WTC11 (cell line): ENCODE results near the gene TMEM205. TPM values are rescaled to one million over a fixed set of nuclear protein-coding genes. Genes with fewer than 3 reads are reported as not detected.
A peak's percentile ranks its signal among the peaks of the same experiment; 100 is the strongest.

Experiments
- ATAC-seq: fragments of 200-7000 bp; cut with Tn5 transposase; 2 replicates; pipeline ENCODE4 v1.10.0; 2021; ENCODE audit warnings: mild to moderate bottlenecking, moderate library complexity
- CTCF ChIA-PET: fragments of 300-600 bp; sonication (Branson Sonifier 250); formaldehyde crosslinking; loops from one replicate; lab custom pipeline; 2021; ENCODE audit warnings: antibody characterized with exemption; lab: Charles Lee
- POLR2A ChIA-PET: fragments of 350-600 bp; sonication (Branson Sonifier 250); formaldehyde crosslinking; loops from one replicate; lab custom pipeline; 2021; ENCODE audit warnings: antibody characterized with exemption; lab: Charles Lee
- DNase-seq: peaks from one replicate; pipeline ENCODE4 v3.0.0; 2021; ENCODE audit warnings: low spot score
- H3K27ac Mint-ChIP-seq: 2 replicates; pipeline ENCODE4 v1.8.0; 2021; ENCODE audit warnings: mixed read lengths
- H3K27me3 Mint-ChIP-seq: 2 replicates; pipeline ENCODE4 v1.8.0; 2021; ENCODE audit warnings: low read depth, mild to moderate bottlenecking, moderate library complexity, mixed read lengths
- H3K36me3 Mint-ChIP-seq: 2 replicates; pipeline ENCODE4 v1.8.0; 2021; ENCODE audit warnings: mixed read lengths
- H3K4me1 Mint-ChIP-seq: 2 replicates; pipeline ENCODE4 v1.8.0; 2022; ENCODE audit warnings: mixed read lengths
- H3K4me3 Mint-ChIP-seq: 2 replicates; pipeline ENCODE4 v1.8.0; 2021; ENCODE audit warnings: mild to moderate bottlenecking, moderate library complexity, mixed read lengths
- H3K9me3 Mint-ChIP-seq: 2 replicates; pipeline ENCODE4 v1.8.0; 2021; ENCODE audit warnings: mixed read lengths
- ESRRA ChIP-seq: sonication (generic); formaldehyde crosslinking; IDR thresholded peaks from 2 replicates; pipeline ENCODE4 v1.8.1; 2022; ENCODE audit warnings: mild to moderate bottlenecking, missing genetic modification reagents, borderline replicate concordance
- FOXJ3 ChIP-seq: sonication (generic); formaldehyde crosslinking; IDR thresholded peaks from 2 replicates; pipeline ENCODE4 v1.9.0; 2021; ENCODE audit warnings: missing genetic modification reagents, mild to moderate bottlenecking, borderline replicate concordance
- GABPB1 ChIP-seq: sonication (generic); formaldehyde crosslinking; IDR thresholded peaks from 2 replicates; pipeline ENCODE4 v1.8.1; 2023; ENCODE audit warnings: mild to moderate bottlenecking, missing genetic modification reagents
- GRHL2 ChIP-seq: fragments of 250-450 bp; sonication (Bioruptor Pico); IDR thresholded peaks from 2 replicates; pipeline ENCODE4 v1.8.0; 2022; ENCODE audit warnings: mild to moderate bottlenecking, moderate library complexity; ENCODE audit not compliant: insufficient replicate concordance, severe bottlenecking
- MXD4 ChIP-seq: fragments of 250-450 bp; sonication (Bioruptor Pico); IDR thresholded peaks from 2 replicates; pipeline ENCODE4 v1.8.0; 2021; ENCODE audit warnings: mild to moderate bottlenecking, moderate library complexity, borderline replicate concordance
- MYBL2 ChIP-seq: sonication (generic); formaldehyde crosslinking; IDR thresholded peaks from 2 replicates; pipeline ENCODE4 v1.8.1; 2023; ENCODE audit warnings: mild to moderate bottlenecking, moderate library complexity, missing genetic modification reagents
- PRRX2 ChIP-seq: fragments of 250-450 bp; sonication (Bioruptor Pico); IDR thresholded peaks from 2 replicates; pipeline ENCODE4 v1.8.0; 2021; ENCODE audit warnings: mild to moderate bottlenecking
- SOX15 ChIP-seq: fragments of 250-450 bp; sonication (Bioruptor Pico); IDR thresholded peaks from 2 replicates; pipeline ENCODE4 v1.9.0; 2021; ENCODE audit warnings: mild to moderate bottlenecking
- TEAD1 ChIP-seq: sonication (generic); formaldehyde crosslinking; IDR thresholded peaks from 2 replicates; pipeline ENCODE4 v1.8.0; 2022; ENCODE audit warnings: mild to moderate bottlenecking, missing genetic modification reagents
- ZNF121 ChIP-seq: sonication (generic); formaldehyde crosslinking; IDR thresholded peaks from 2 replicates; pipeline ENCODE4 v1.8.0; 2023; ENCODE audit warnings: missing genetic modification reagents
- ZNF138 ChIP-seq: sonication (generic); formaldehyde crosslinking; conservative IDR thresholded peaks from 2 replicates; pipeline ENCODE4 v1.8.1; 2022; ENCODE audit warnings: mild to moderate bottlenecking, moderate library complexity, missing genetic modification reagents
- ZNF396 ChIP-seq: fragments of 250-450 bp; sonication (Bioruptor Pico); IDR thresholded peaks from 2 replicates; pipeline ENCODE4 v1.8.0; 2021; ENCODE audit warnings: mild to moderate bottlenecking, moderate library complexity, borderline replicate concordance
- total RNA-seq: library from RNA; stranded (reverse); gene quantifications from 3 replicates; pipeline ENCODE4 v1.2.3, GENCODE V29; 2021
- TF ChIP-seq, protein P1 (sequence below): fragments of 250-450 bp; sonication (Bioruptor Pico); IDR thresholded peaks from 2 replicates; pipeline ENCODE4 v1.9.0; 2021; ENCODE audit warnings: mild to moderate bottlenecking
- TF ChIP-seq, protein P2 (sequence below): fragments of 250-450 bp; sonication (Bioruptor Pico); IDR thresholded peaks from 2 replicates; pipeline ENCODE4 v1.9.0; 2021; ENCODE audit warnings: mild to moderate bottlenecking, borderline replicate concordance
- TF ChIP-seq, protein P3 (sequence below): sonication (generic); formaldehyde crosslinking; IDR thresholded peaks from 2 replicates; pipeline ENCODE4 v1.8.1; 2022; ENCODE audit warnings: missing genetic modification reagents, borderline replicate concordance
- TF ChIP-seq, protein P4 (sequence below): sonication (generic); formaldehyde crosslinking; IDR thresholded peaks from 2 replicates; pipeline ENCODE4 v1.8.1; 2023; ENCODE audit warnings: mild to moderate bottlenecking, missing genetic modification reagents
- TF ChIP-seq, protein P5 (sequence below): sonication (generic); formaldehyde crosslinking; IDR thresholded peaks from 2 replicates; pipeline ENCODE4 v1.8.1; 2022; ENCODE audit warnings: low read depth, missing genetic modification reagents, borderline replicate concordance
- TF ChIP-seq, protein P6 (sequence below): fragments of 250-450 bp; sonication (Bioruptor Pico); IDR thresholded peaks from 2 replicates; pipeline ENCODE4 v1.9.0; 2021; ENCODE audit warnings: moderate library complexity, mild to moderate bottlenecking, inconsistent platforms, borderline replicate concordance
- TF ChIP-seq, protein P7 (sequence below): sonication (generic); formaldehyde crosslinking; conservative IDR thresholded peaks from 2 replicates; pipeline ENCODE4 v1.8.1; 2023; ENCODE audit warnings: mild to moderate bottlenecking, low read depth, missing genetic modification reagents, moderate library complexity

Gene TMEM205
- total RNA-seq, 1 experiment from 2014 or later, result 69.9 TPM

DNA sequence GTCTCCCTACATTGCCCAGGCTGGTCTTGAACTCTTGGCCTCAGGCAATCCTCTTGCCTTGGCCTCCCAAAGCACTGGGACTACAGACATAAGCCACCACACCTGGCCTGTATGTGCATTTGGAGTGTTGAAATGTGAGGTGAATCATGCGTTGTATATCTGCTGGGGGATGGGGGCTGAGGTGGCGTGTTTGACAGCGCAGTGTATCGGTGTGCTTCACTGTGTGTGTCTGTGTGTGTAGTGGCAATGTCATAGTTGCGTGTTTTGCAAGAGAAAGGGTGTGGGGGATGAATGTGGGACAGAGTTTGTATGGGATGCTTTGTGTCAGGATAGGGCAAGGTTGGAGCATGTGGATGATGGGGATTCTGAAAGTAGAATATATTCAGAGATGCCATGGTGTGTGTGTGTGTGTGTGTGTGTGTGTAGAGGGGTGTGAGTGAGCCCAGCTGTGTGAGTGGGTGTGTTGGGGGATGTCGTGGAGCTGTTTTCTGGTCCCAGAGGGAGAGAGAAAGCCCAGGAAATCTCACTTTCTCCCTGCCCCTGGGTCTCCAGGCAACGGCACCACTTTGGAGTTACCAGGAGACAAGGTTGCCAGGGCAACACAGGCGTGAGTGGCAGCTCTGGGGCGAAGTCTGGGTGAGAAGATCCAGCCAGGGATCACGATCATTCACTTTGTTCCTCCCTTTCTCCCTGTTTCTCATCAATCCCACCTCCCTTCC, 27.3 kb upstream of the TMEM205 start:
- TF ChIP-seq, protein P1, sequence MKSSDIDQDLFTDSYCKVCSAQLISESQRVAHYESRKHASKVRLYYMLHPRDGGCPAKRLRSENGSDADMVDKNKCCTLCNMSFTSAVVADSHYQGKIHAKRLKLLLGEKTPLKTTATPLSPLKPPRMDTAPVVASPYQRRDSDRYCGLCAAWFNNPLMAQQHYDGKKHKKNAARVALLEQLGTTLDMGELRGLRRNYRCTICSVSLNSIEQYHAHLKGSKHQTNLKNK (CRISPR knock-in tag), result no peak
- TF ChIP-seq MXD4 (CRISPR knock-in tag), result no peak
- TF ChIP-seq GRHL2 (CRISPR knock-in tag), result no peak
- TF ChIP-seq, protein P2, sequence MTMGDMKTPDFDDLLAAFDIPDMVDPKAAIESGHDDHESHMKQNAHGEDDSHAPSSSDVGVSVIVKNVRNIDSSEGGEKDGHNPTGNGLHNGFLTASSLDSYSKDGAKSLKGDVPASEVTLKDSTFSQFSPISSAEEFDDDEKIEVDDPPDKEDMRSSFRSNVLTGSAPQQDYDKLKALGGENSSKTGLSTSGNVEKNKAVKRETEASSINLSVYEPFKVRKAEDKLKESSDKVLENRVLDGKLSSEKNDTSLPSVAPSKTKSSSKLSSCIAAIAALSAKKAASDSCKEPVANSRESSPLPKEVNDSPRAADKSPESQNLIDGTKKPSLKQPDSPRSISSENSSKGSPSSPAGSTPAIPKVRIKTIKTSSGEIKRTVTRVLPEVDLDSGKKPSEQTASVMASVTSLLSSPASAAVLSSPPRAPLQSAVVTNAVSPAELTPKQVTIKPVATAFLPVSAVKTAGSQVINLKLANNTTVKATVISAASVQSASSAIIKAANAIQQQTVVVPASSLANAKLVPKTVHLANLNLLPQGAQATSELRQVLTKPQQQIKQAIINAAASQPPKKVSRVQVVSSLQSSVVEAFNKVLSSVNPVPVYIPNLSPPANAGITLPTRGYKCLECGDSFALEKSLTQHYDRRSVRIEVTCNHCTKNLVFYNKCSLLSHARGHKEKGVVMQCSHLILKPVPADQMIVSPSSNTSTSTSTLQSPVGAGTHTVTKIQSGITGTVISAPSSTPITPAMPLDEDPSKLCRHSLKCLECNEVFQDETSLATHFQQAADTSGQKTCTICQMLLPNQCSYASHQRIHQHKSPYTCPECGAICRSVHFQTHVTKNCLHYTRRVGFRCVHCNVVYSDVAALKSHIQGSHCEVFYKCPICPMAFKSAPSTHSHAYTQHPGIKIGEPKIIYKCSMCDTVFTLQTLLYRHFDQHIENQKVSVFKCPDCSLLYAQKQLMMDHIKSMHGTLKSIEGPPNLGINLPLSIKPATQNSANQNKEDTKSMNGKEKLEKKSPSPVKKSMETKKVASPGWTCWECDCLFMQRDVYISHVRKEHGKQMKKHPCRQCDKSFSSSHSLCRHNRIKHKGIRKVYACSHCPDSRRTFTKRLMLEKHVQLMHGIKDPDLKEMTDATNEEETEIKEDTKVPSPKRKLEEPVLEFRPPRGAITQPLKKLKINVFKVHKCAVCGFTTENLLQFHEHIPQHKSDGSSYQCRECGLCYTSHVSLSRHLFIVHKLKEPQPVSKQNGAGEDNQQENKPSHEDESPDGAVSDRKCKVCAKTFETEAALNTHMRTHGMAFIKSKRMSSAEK (CRISPR knock-in tag), result no peak
- TF ChIP-seq SOX15 (CRISPR knock-in tag), result no peak
- TF ChIP-seq, protein P3, sequence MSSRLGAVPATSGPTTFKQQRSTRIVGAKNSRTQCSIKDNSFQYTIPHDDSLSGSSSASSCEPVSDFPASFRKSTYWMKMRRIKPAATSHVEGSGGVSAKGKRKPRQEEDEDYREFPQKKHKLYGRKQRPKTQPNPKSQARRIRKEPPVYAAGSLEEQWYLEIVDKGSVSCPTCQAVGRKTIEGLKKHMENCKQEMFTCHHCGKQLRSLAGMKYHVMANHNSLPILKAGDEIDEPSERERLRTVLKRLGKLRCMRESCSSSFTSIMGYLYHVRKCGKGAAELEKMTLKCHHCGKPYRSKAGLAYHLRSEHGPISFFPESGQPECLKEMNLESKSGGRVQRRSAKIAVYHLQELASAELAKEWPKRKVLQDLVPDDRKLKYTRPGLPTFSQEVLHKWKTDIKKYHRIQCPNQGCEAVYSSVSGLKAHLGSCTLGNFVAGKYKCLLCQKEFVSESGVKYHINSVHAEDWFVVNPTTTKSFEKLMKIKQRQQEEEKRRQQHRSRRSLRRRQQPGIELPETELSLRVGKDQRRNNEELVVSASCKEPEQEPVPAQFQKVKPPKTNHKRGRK (CRISPR knock-in tag), result no peak
- TF ChIP-seq FOXJ3 (CRISPR knock-in tag), result no peak
- TF ChIP-seq, protein P4, sequence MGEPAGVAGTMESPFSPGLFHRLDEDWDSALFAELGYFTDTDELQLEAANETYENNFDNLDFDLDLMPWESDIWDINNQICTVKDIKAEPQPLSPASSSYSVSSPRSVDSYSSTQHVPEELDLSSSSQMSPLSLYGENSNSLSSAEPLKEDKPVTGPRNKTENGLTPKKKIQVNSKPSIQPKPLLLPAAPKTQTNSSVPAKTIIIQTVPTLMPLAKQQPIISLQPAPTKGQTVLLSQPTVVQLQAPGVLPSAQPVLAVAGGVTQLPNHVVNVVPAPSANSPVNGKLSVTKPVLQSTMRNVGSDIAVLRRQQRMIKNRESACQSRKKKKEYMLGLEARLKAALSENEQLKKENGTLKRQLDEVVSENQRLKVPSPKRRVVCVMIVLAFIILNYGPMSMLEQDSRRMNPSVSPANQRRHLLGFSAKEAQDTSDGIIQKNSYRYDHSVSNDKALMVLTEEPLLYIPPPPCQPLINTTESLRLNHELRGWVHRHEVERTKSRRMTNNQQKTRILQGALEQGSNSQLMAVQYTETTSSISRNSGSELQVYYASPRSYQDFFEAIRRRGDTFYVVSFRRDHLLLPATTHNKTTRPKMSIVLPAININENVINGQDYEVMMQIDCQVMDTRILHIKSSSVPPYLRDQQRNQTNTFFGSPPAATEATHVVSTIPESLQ (CRISPR knock-in tag), result no peak
- TF ChIP-seq TEAD1 (CRISPR knock-in tag), result no peak
- TF ChIP-seq ESRRA (CRISPR knock-in tag), result no peak
- no peak for TF ChIP-seq MYBL2
- TF ChIP-seq, protein P5, sequence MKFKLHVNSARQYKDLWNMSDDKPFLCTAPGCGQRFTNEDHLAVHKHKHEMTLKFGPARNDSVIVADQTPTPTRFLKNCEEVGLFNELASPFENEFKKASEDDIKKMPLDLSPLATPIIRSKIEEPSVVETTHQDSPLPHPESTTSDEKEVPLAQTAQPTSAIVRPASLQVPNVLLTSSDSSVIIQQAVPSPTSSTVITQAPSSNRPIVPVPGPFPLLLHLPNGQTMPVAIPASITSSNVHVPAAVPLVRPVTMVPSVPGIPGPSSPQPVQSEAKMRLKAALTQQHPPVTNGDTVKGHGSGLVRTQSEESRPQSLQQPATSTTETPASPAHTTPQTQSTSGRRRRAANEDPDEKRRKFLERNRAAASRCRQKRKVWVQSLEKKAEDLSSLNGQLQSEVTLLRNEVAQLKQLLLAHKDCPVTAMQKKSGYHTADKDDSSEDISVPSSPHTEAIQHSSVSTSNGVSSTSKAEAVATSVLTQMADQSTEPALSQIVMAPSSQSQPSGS, result no peak
- TF ChIP-seq, protein P6, sequence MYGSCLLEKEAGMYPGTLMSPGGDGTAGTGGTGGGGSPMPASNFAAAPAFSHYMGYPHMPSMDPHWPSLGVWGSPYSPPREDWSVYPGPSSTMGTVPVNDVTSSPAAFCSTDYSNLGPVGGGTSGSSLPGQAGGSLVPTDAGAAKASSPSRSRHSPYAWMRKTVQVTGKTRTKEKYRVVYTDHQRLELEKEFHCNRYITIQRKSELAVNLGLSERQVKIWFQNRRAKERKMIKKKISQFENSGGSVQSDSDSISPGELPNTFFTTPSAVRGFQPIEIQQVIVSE (CRISPR knock-in tag), result no peak
- no peak for TF ChIP-seq ZNF138 (CRISPR knock-in tag)
- TF ChIP-seq, protein P7, sequence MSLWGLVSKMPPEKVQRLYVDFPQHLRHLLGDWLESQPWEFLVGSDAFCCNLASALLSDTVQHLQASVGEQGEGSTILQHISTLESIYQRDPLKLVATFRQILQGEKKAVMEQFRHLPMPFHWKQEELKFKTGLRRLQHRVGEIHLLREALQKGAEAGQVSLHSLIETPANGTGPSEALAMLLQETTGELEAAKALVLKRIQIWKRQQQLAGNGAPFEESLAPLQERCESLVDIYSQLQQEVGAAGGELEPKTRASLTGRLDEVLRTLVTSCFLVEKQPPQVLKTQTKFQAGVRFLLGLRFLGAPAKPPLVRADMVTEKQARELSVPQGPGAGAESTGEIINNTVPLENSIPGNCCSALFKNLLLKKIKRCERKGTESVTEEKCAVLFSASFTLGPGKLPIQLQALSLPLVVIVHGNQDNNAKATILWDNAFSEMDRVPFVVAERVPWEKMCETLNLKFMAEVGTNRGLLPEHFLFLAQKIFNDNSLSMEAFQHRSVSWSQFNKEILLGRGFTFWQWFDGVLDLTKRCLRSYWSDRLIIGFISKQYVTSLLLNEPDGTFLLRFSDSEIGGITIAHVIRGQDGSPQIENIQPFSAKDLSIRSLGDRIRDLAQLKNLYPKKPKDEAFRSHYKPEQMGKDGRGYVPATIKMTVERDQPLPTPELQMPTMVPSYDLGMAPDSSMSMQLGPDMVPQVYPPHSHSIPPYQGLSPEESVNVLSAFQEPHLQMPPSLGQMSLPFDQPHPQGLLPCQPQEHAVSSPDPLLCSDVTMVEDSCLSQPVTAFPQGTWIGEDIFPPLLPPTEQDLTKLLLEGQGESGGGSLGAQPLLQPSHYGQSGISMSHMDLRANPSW (CRISPR knock-in tag), result no peak
- TF ChIP-seq ZNF396 (CRISPR knock-in tag), result no peak
- no peak for TF ChIP-seq ZNF121
- TF ChIP-seq PRRX2 (CRISPR knock-in tag), result no peak
- no peak for TF ChIP-seq GABPB1 (CRISPR knock-in tag)
- TF ChIP-seq, all 79 proteins: peak for 0
- Mint-ChIP-seq H3K36me3 (peaks cover 6% of the 10 kb centered on the region), H3K27ac (peak overlapping the region; percentile 2; the same call in 1 of the 2 replicates), H3K4me3 (no peak overlapping the region; the same call in 1 of the 2 replicates), H3K9me3 (no peaks in the 10 kb centered on the region), H3K4me1 (peaks cover 15% of the 10 kb centered on the region), H3K27me3 (no peaks in the 10 kb centered on the region)
- ChIA-PET CTCF (interaction anchor here (0.9 to 3.3 kb wide), 6 partner anchors 10 to 79 kb away, joined by 3 to 40 read pairs (median 16); partner anchors contain the start of genes EPOR and RAB3D), POLR2A (interaction anchor here (0.6 to 3.1 kb wide), 6 partner anchors 10 to 102 kb away, joined by 3 to 16 read pairs (median 5); partner anchors contain the start of genes CCDC159, EPOR, RAB3D and TMEM205)
- peak; percentile 45 for DNase-seq
- ATAC-seq, result no peak
